Measurements from ENCODE around the gene PPP1R26. TPM values are rescaled to one million over a fixed set of nuclear protein-coding genes. Genes with fewer than 3 reads are reported as not detected.

PPP1R26 gene
- total and polyA plus RNA-seq, 2 of the 13 experiments (the other 11 are each of a cell fraction or from before 2014, with no cell fraction given), result 8.6 to 11.6 TPM

- TF ChIP-seq TAF1 (CRISPR knock-in tag; IDR thresholded peaks at IDR 0.05) (peak; percentile 67), KMT2A (CRISPR knock-in tag; IDR thresholded peaks at IDR 0.05) (0 out of 2 replicates have a peak, but pooled peaks have one; percentile 30), ZNF704 (CRISPR knock-in tag; IDR thresholded peaks at IDR 0.05; ENCODE audit: borderline replicate concordance) (0 out of 2 replicates have a peak, but pooled peaks have one; percentile 14), ZNF790 (CRISPR knock-in tag; IDR thresholded peaks at IDR 0.05; ENCODE audit: borderline replicate concordance) (no peak), NONO (IDR thresholded peaks at IDR 0.05) (no peak), NONO (CRISPR knock-in tag; conservative IDR thresholded peaks at IDR 0.05) (0 out of 2 replicates have a peak, but pooled peaks have one; percentile 38), FOSL2 (CRISPR knock-in tag; IDR thresholded peaks at IDR 0.05) (peak; percentile 12; the same call in 1 of the 2 replicates), TFDP2 (CRISPR knock-in tag; IDR thresholded peaks at IDR 0.05) (peak; percentile 67), ZNF691 (CRISPR knock-in tag; IDR thresholded peaks at IDR 0.05; ENCODE audit: borderline replicate concordance, low read depth) (0 out of 2 replicates have a peak, but pooled peaks have one; percentile 28), MXD3 (CRISPR knock-in tag; IDR thresholded peaks at IDR 0.05) (peak; percentile 88), MLX (CRISPR knock-in tag; IDR thresholded peaks at IDR 0.05) (0 out of 2 replicates have a peak, but pooled peaks have one; percentile 45), THAP11 (CRISPR knock-in tag; IDR thresholded peaks at IDR 0.05) (peak; percentile 66; the same call in 1 of the 2 replicates), ZNF629 (CRISPR knock-in tag; conservative IDR thresholded peaks at IDR 0.05) (no peak), ZNF710 (CRISPR knock-in tag; IDR thresholded peaks at IDR 0.05; ENCODE audit: borderline replicate concordance) (no peak), ZNF772 (CRISPR knock-in tag; IDR thresholded peaks at IDR 0.05) (0 out of 2 replicates have a peak, but pooled peaks have one; percentile 9), ZNF562 (CRISPR knock-in tag; IDR thresholded peaks at IDR 0.05; ENCODE audit: borderline replicate concordance) (no peak), ZMAT3 (CRISPR knock-in tag; conservative IDR thresholded peaks at IDR 0.05) (0 out of 2 replicates have a peak, but pooled peaks have one; percentile 44), ZBTB14 (CRISPR knock-in tag; IDR thresholded peaks at IDR 0.05) (0 out of 2 replicates have a peak, but pooled peaks have one; percentile 15), SIN3A (IDR thresholded peaks at IDR 0.05; ENCODE audit: borderline replicate concordance, low read depth, low read length) (peak; percentile 97), CCDC6 (CRISPR knock-in tag; IDR thresholded peaks at IDR 0.05) (peak; percentile 70; the same call in 1 of the 2 replicates), TBX2 (CRISPR knock-in tag; IDR thresholded peaks at IDR 0.05; ENCODE audit: borderline replicate concordance) (peak; percentile 7; the same call in 1 of the 2 replicates)
Observed at GRCh38 chr9:135499326-135500070, 19.9 kb downstream of the PPP1R26 start (continued).

Data from HepG2 (cell line).